Hypothalamus (tissue), 51 donors: ENCODE measurements around the gene EFEMP2.
A peak's percentile ranks its signal among the peaks of the same experiment; 100 is the strongest.

Experiments used
- DNase-seq, 51 donors: peaks; one replicate each; lab custom pipeline; 2025; lab: John Stamatoyannopoulos, UW

EFEMP2 gene

GRCh38 chr11:65885808-65886536, 13.4 kb upstream of the EFEMP2 start:
- no peak for DNase-seq

GRCh38 chr11:65885231-65885630, 12.6 kb upstream of the EFEMP2 start:
- DNase-seq: no peak

- DNase-seq: peak in 48 of 51 donors; percentile 13 to 85 (median 56)
Observed at GRCh38 chr11:65884716-65885092, 12.1 kb upstream of the EFEMP2 start.

- DNase-seq: peak in 1 of 51 donors; percentile 6
Observed at GRCh38 chr11:65883786-65884715, 11.5 kb upstream of the EFEMP2 start.

- no peak for DNase-seq
Observed at GRCh38 chr11:65883058-65883761, 10.6 kb upstream of the EFEMP2 start.

- no peak for DNase-seq
Observed at GRCh38 chr11:65882120-65883057, 9.8 kb upstream of the EFEMP2 start.

- DNase-seq: no peak
Observed at GRCh38 chr11:65880844-65881421, 8.3 kb upstream of the EFEMP2 start.

GRCh38 chr11:65880027-65880426, 7.4 kb upstream of the EFEMP2 start:
- no peak for DNase-seq

- no peak for DNase-seq
Observed at GRCh38 chr11:65879617-65880016, 7.0 kb upstream of the EFEMP2 start, which contains the start of gene CTSW. TSS of gene CTSW (plus strand) at chr11:65879837. CDS start at chr11:65879855, 18 bp downstream.

- DNase-seq: peak; percentile 24 to 97 (median 86)
Observed at GRCh38 chr11:65873318-65874156, 937 bp upstream of the EFEMP2 start.

- DNase-seq: peak in 7 of 51 donors; percentile 8 to 41 (median 25)
Observed at GRCh38 chr11:65871811-65872548, 620 bp downstream of the EFEMP2 start.

- no peak for DNase-seq
Observed at GRCh38 chr11:65870706-65871681, 1.6 kb downstream of the EFEMP2 start.

GRCh38 chr11:65870307-65870658, 2.3 kb downstream of the EFEMP2 start:
- no peak for DNase-seq

- no peak for DNase-seq
Observed at GRCh38 chr11:65869643-65870306, 2.8 kb downstream of the EFEMP2 start.

- no peak for DNase-seq
Observed at GRCh38 chr11:65868907-65869306, 3.7 kb downstream of the EFEMP2 start.

- peak in 19 of 51 donors; percentile 12 to 54 (median 28) for DNase-seq
Observed at GRCh38 chr11:65868076-65868667, 4.4 kb downstream of the EFEMP2 start.
